Ovary (tissue), 3 donors: Measurements from ENCODE around the gene TMEM131.
"Not testable (repeated sequence)": the region's sequence is repeated elsewhere in the genome, so short reads cannot be mapped to it uniquely, and the experiment has no call there.

Source experiments
- POLR2A ChIP-seq: fragments of 450-650 bp; IDR thresholded peaks from one replicate; pipeline ENCODE4 v1.6.1; 2017; ENCODE audit warnings: antibody characterized with exemption, mild to moderate bottlenecking, moderate library complexity
- TF ChIP-seq, protein P1 (sequence below), 3 donors: fragments of 450-650 bp in 2 of 3; fragments of 200-600 bp in 1 of 3; IDR thresholded peaks; one replicate each; pipeline versions ENCODE4 v1.5.1 to v1.8.0; 2016 to 2022; ENCODE audit warnings: antibody characterized with exemption in 3 of 3, mild to moderate bottlenecking in 1 of 3
- donor health status: DM: no; HTN: no; CAD: no.

DNA sequence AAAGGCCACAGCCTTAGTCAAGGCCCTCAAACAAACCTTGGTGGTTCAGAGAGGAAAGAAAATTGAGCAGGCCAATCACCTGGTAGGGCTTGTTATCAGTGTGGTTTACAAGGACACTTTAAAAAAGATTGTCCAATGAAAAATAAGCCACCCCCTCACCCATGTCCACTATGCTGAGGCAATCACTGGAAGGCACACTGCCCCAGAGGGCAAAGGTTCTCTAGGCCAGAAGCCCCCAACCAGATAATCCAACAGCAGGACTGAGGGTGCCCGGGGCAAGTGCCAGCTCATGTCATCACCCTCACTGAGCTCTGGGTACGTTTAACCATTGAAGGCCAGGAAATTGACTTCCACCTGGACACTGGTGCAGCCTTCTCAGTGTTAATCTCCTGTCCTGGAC is 171.7 kb downstream of the TMEM131 start:
- TF ChIP-seq, protein P1, sequence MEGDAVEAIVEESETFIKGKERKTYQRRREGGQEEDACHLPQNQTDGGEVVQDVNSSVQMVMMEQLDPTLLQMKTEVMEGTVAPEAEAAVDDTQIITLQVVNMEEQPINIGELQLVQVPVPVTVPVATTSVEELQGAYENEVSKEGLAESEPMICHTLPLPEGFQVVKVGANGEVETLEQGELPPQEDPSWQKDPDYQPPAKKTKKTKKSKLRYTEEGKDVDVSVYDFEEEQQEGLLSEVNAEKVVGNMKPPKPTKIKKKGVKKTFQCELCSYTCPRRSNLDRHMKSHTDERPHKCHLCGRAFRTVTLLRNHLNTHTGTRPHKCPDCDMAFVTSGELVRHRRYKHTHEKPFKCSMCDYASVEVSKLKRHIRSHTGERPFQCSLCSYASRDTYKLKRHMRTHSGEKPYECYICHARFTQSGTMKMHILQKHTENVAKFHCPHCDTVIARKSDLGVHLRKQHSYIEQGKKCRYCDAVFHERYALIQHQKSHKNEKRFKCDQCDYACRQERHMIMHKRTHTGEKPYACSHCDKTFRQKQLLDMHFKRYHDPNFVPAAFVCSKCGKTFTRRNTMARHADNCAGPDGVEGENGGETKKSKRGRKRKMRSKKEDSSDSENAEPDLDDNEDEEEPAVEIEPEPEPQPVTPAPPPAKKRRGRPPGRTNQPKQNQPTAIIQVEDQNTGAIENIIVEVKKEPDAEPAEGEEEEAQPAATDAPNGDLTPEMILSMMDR (IDR thresholded peaks at IDR 0.05) = not testable (repeated sequence)
- not testable (repeated sequence) for TF ChIP-seq POLR2A
